GM12878 (cell line): Measurements from ENCODE around the gene DICER1. TPM values are rescaled to one million over a fixed set of nuclear protein-coding genes. Genes with fewer than 3 reads are reported as not detected.

ENCODE experiments used
- ATAC-seq: fragments of 200-7000 bp; cut with Tn5 transposase; 3 replicates; pipeline ENCODE4 v1.9.1; 2020; ENCODE audit warnings: mild to moderate bottlenecking, moderate library complexity
- BruUV-seq: library from RNA; stranded (reverse); fragments of 400-500 nt; replicated peaks from 2 replicates; lab custom pipeline; 2021; lab: Mats Ljungman, UMichigan
- CTCF ChIA-PET: fragments of 300-600 bp; sonication (Branson Sonifier 250); formaldehyde crosslinking; extraction: SDS; loops from one replicate; lab custom pipeline; 2021; ENCODE audit warnings: inconsistent platforms; lab: Yijun Ruan, JAX
- POLR2A ChIA-PET: fragments of 350-600 bp; formaldehyde crosslinking; extraction: SDS; loops from one replicate; lab custom pipeline; 2021; ENCODE audit warnings: inconsistent platforms; lab: Charles Lee
- RAD21 ChIA-PET: fragments of 300-600 bp; sonication (Branson Sonifier 250); formaldehyde crosslinking; loops from one replicate; lab custom pipeline; 2023; ENCODE audit warnings: antibody characterized with exemption; ENCODE audit not compliant: unreplicated experiment; lab: Charles Lee
- SMC1A ChIA-PET: fragments of 300-600 bp; sonication (Branson Sonifier 250); formaldehyde crosslinking; loops from one replicate; lab custom pipeline; 2023; ENCODE audit not compliant: unreplicated experiment, uncharacterized antibody; lab: Charles Lee
- DNase-seq: peaks from one replicate; pipeline ENCODE4 v3.0.0-alpha.2; 2011; ENCODE audit warnings: low read depth, low spot score
- FAIRE-seq: peaks from 3 replicates; lab custom pipeline; 2011; peaks lifted over from hg19 to GRCh38; lab: Jason Lieb, UNC
- H2AFZ ChIP-seq: 2 replicates; pipeline ENCODE4 v1.6.0; 2011; ENCODE audit warnings: low read depth, low read length, control low read depth; ENCODE audit not compliant: control insufficient read depth
- H3K27ac ChIP-seq: 2 replicates; pipeline ENCODE4 v1.5.1; 2011; ENCODE audit warnings: control low read depth; ENCODE audit not compliant: control insufficient read depth, insufficient read depth
- H3K27me3 ChIP-seq, 2 experiments: replicated peaks in 1 of 2; 2 replicates each; pipeline versions ENCODE4 v1.6.0 to v1.6.1; 2011; ENCODE audit warnings: low read length in 1 of 2; ENCODE audit not compliant: control insufficient read depth in 2 of 2, insufficient read depth in 2 of 2
- H3K36me3 ChIP-seq, 2 experiments: 2 replicates each; pipeline ENCODE4 v1.5.1; 2011; ENCODE audit warnings: low read length in 1 of 2; ENCODE audit not compliant: control insufficient read depth in 2 of 2, insufficient read depth in 2 of 2
- H3K4me1 ChIP-seq: 2 replicates; pipeline ENCODE4 v1.6.1; 2011; ENCODE audit warnings: mild to moderate bottlenecking, low read length, moderate library complexity, mixed read lengths; ENCODE audit not compliant: control insufficient read depth, insufficient read depth
- H3K4me2 ChIP-seq: 2 replicates; pipeline ENCODE4 v1.6.0; 2011; ENCODE audit warnings: control low read depth; ENCODE audit not compliant: control insufficient read depth, insufficient read depth
- H3K4me3 ChIP-seq: fragments of 200-600 bp; sonication (generic); 2 replicates; pipeline ENCODE4 v1.5.1; 2016
- H3K79me2 ChIP-seq: 2 replicates; pipeline ENCODE4 v1.6.0; 2011; ENCODE audit warnings: low read length; ENCODE audit not compliant: control insufficient read depth, insufficient read depth
- H3K9ac ChIP-seq: 2 replicates; pipeline ENCODE4 v1.8.0; 2011; ENCODE audit warnings: low read length, control low read depth, mixed read lengths; ENCODE audit not compliant: control insufficient read depth, insufficient read depth
- H3K9me3 ChIP-seq: replicated peaks from 3 replicates; pipeline ENCODE4 v1.5.1; 2011; ENCODE audit warnings: mild to moderate bottlenecking, low read length; ENCODE audit not compliant: control insufficient read depth, insufficient read depth
- H4K20me1 ChIP-seq: 2 replicates; pipeline ENCODE4 v1.6.0; 2011; ENCODE audit not compliant: control insufficient read depth, insufficient read depth
- BMI1 ChIP-seq: fragments of 450-650 bp; IDR thresholded peaks from 2 replicates; pipeline ENCODE4 v1.6.1; 2016; ENCODE audit warnings: mild to moderate bottlenecking, moderate library complexity, borderline replicate concordance
- HCFC1 ChIP-seq: fragments of 150-350 bp; IDR thresholded peaks from 2 replicates; pipeline ENCODE4 v1.6.1; 2014; ENCODE audit warnings: low read length
- KAT2A ChIP-seq: conservative IDR thresholded peaks from 2 replicates; pipeline ENCODE4 v1.6.1; 2011; ENCODE audit warnings: low read depth, low read length; ENCODE audit not compliant: control insufficient read depth
- POLR2AphosphoS2 ChIP-seq: IDR thresholded peaks from 2 replicates; pipeline ENCODE4 v1.6.1; 2011; ENCODE audit warnings: low read depth, mild to moderate bottlenecking, low read length, improper control_type of control experiment, moderate library complexity
- RBBP5 ChIP-seq: fragments of 200-600 bp; sonication (generic); conservative IDR thresholded peaks from 2 replicates; pipeline ENCODE4 v1.6.1; 2016
- SIN3A ChIP-seq: IDR thresholded peaks from 2 replicates; pipeline ENCODE4 v1.6.1; 2012; ENCODE audit warnings: low read depth, low read length, improper control_type of control experiment
- SIX5 ChIP-seq: IDR thresholded peaks from 2 replicates; pipeline ENCODE4 v1.6.1; 2011; ENCODE audit warnings: mild to moderate bottlenecking, low read depth, low read length, moderate library complexity; ENCODE audit not compliant: severe bottlenecking
- STAT3 ChIP-seq: IDR thresholded peaks from 2 replicates; pipeline ENCODE4 v1.6.1; 2011; ENCODE audit warnings: low read depth, low read length, improper control_type of control experiment
- TCF3 ChIP-seq: IDR thresholded peaks from 2 replicates; pipeline ENCODE4 v1.6.1; 2012; ENCODE audit warnings: low read depth, mild to moderate bottlenecking, low read length, borderline replicate concordance; ENCODE audit not compliant: insufficient read depth
- WRNIP1 ChIP-seq: IDR thresholded peaks from 2 replicates; pipeline ENCODE4 v1.6.1; 2011; ENCODE audit warnings: low read depth, low read length, improper control_type of control experiment, borderline replicate concordance
- ZNF384 ChIP-seq: IDR thresholded peaks from 2 replicates; pipeline ENCODE4 v1.6.1; 2012; ENCODE audit warnings: low read depth, mild to moderate bottlenecking, low read length, improper control_type of control experiment, borderline replicate concordance
- WGBS: methylation state at CpG from one replicate; pipeline ENCODE4 v1.1.6; 2016; ENCODE audit warnings: low lambda C conversion rate; ENCODE audit not compliant: insufficient replicate concordance, insufficient coverage; ENCODE audit errors: missing lambda C conversion rate; 5-methylcytosine and 5-hydroxymethylcytosine counted together
- in situ Hi-C: fragments of 300-500 bp; cut with MboI; formaldehyde crosslinking; loops from 9 replicates; pipeline ENCODE4 v1.14.3; 2018; ENCODE audit warnings: mixed read lengths
- intact Hi-C: fragments of 100-400 bp; cut with micrococcal nuclease; formaldehyde crosslinking; loops from one replicate; pipeline ENCODE4 v1.14.2; 2022; ENCODE audit not compliant: unreplicated experiment
- polyA plus RNA-seq, 11 experiments: library from polyadenylated mRNA; depleted of rRNA in 4 of 11; unstranded in 6 of 11; stranded (reverse) in 5 of 11; fragments of >200 nt; fragmentation: Nextera tagmentation in 4 of 11; fragmentation: Illumina TruSeq in 1 of 11; extraction: Ambion mirVana in 4 of 11; extraction: Trizol in 1 of 11; gene quantifications; 1 replicate in 1 of 11; 2 replicates in 10 of 11; pipeline versions ENCODE4 v1.2.1 to v1.2.3, GENCODE V29; 2011 to 2016; ENCODE audit warnings: inconsistent platforms in 2 of 11, missing spikeins in 2 of 11, low read depth in 1 of 11
- total RNA-seq, 4 experiments: library from RNA; depleted of rRNA in 3 of 4; stranded (reverse); fragments of >200 nt in 3 of 4; fragmentation: Illumina TruSeq in 1 of 4; extraction: Trizol in 1 of 4; gene quantifications; 2 replicates each; pipeline versions ENCODE4 v1.2.1 to v1.2.3, GENCODE V29; 2013 to 2021
- TF ChIP-seq, protein P1 (sequence below): fragments of 450-650 bp; IDR thresholded peaks from 2 replicates; pipeline ENCODE4 v1.6.1; 2016; ENCODE audit warnings: mild to moderate bottlenecking, moderate library complexity, borderline replicate concordance
- TF ChIP-seq, protein P2 (sequence below): fragments of 450-650 bp; IDR thresholded peaks from 2 replicates; pipeline ENCODE4 v1.6.1; 2017; ENCODE audit warnings: mild to moderate bottlenecking, low read depth, inconsistent platforms; ENCODE audit not compliant: poor library complexity, severe bottlenecking
- TF ChIP-seq, protein P3 (sequence below): IDR thresholded peaks from 2 replicates; pipeline ENCODE4 v1.6.1; 2011; ENCODE audit warnings: low read depth, mild to moderate bottlenecking, low read length, moderate library complexity, borderline replicate concordance; ENCODE audit errors: extremely low read depth
- TF ChIP-seq, protein P4 (sequence below): IDR thresholded peaks from 2 replicates; pipeline ENCODE4 v1.6.1; 2011; ENCODE audit warnings: borderline replicate concordance, low read depth, mild to moderate bottlenecking, moderate library complexity, low read length; ENCODE audit not compliant: insufficient read depth, poor library complexity, severe bottlenecking

DICER1 gene
- total and polyA plus RNA-seq, 10 of the 15 experiments (the other 5 are each of a cell fraction or from before 2014, with no cell fraction given): 6.8 to 70.8 (median 37.1) TPM

DNA sequence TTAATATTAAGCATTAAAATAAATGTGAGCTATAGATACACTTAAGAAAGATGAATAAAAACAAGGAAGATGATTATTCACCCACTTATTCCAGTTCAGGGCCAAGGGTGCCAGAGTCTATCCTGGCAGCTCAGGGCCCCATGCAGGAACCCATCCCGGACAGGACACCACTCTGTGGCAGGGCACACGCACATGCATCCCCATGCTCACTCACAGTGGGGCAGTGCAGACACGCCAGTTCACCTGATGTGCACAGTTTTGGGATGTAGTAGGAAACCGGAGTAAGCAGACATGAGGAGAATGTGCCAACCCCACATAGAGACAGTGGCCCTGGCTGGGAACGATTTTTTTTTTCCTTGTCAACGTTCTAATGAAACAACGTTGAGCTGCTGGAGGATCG, 47.2 kb downstream of the DICER1 start:
- peaks cover 5 to 41% of the 10 kb centered on the region in 2 experiments for H3K36me3 ChIP-seq
- no peak overlapping the region for H3K27ac ChIP-seq
- no peak overlapping the region for H3K4me3 ChIP-seq
- ChIA-PET RAD21 (interaction anchor here (0.8 kb wide), 1 partner anchor 98 kb away, joined by 3 read pairs; no protein-coding TSS in a partner anchor), POLR2A (interaction anchor here (0.6 kb wide), 1 partner anchor 1785 kb away, joined by 6 read pairs; no protein-coding TSS in a partner anchor), CTCF (interaction anchor here (1.5 kb wide), 1 partner anchor 9 kb away, joined by 3 read pairs; no protein-coding TSS in a partner anchor), SMC1A (no interaction called here)
- 95% methylated on average over 8 of the region's 8 CpGs for WGBS
- no peaks in the 10 kb centered on the region for H3K4me1 ChIP-seq
- H2AFZ ChIP-seq: no peak overlapping the region
- no peaks in the 10 kb centered on the region for H3K79me2 ChIP-seq
- intact Hi-C loops: no loop called here
- H3K9ac ChIP-seq: no peak overlapping the region
- H3K27me3 ChIP-seq: no peaks in the 10 kb centered on the region
- no peaks in the 10 kb centered on the region for H4K20me1 ChIP-seq
- in situ Hi-C loops: no loop called here
- H3K4me2 ChIP-seq: no peak overlapping the region
- no peak for ATAC-seq
- BruUV-seq: no TSS peak
- H3K9me3 ChIP-seq: no peaks in the 10 kb centered on the region
- no peak for DNase-seq
- FAIRE-seq: no peak
- no peak for TF ChIP-seq RBBP5
- no peak for TF ChIP-seq WRNIP1
- no peak for TF ChIP-seq ZNF384
- TF ChIP-seq, protein P1, sequence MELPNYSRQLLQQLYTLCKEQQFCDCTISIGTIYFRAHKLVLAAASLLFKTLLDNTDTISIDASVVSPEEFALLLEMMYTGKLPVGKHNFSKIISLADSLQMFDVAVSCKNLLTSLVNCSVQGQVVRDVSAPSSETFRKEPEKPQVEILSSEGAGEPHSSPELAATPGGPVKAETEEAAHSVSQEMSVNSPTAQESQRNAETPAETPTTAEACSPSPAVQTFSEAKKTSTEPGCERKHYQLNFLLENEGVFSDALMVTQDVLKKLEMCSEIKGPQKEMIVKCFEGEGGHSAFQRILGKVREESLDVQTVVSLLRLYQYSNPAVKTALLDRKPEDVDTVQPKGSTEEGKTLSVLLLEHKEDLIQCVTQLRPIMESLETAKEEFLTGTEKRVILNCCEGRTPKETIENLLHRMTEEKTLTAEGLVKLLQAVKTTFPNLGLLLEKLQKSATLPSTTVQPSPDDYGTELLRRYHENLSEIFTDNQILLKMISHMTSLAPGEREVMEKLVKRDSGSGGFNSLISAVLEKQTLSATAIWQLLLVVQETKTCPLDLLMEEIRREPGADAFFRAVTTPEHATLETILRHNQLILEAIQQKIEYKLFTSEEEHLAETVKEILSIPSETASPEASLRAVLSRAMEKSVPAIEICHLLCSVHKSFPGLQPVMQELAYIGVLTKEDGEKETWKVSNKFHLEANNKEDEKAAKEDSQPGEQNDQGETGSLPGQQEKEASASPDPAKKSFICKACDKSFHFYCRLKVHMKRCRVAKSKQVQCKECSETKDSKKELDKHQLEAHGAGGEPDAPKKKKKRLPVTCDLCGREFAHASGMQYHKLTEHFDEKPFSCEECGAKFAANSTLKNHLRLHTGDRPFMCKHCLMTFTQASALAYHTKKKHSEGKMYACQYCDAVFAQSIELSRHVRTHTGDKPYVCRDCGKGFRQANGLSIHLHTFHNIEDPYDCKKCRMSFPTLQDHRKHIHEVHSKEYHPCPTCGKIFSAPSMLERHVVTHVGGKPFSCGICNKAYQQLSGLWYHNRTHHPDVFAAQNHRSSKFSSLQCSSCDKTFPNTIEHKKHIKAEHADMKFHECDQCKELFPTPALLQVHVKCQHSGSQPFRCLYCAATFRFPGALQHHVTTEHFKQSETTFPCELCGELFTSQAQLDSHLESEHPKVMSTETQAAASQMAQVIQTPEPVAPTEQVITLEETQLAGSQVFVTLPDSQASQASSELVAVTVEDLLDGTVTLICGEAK: no peak
- TF ChIP-seq TCF3: no peak
- no peak for TF ChIP-seq POLR2AphosphoS2
- TF ChIP-seq SIX5: no peak
- TF ChIP-seq, protein P2, sequence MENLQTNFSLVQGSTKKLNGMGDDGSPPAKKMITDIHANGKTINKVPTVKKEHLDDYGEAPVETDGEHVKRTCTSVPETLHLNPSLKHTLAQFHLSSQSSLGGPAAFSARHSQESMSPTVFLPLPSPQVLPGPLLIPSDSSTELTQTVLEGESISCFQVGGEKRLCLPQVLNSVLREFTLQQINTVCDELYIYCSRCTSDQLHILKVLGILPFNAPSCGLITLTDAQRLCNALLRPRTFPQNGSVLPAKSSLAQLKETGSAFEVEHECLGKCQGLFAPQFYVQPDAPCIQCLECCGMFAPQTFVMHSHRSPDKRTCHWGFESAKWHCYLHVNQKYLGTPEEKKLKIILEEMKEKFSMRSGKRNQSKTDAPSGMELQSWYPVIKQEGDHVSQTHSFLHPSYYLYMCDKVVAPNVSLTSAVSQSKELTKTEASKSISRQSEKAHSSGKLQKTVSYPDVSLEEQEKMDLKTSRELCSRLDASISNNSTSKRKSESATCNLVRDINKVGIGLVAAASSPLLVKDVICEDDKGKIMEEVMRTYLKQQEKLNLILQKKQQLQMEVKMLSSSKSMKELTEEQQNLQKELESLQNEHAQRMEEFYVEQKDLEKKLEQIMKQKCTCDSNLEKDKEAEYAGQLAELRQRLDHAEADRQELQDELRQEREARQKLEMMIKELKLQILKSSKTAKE: no peak
- no peak for TF ChIP-seq STAT3
- TF ChIP-seq BMI1: no peak
- TF ChIP-seq SIN3A: no peak
- TF ChIP-seq, protein P3, sequence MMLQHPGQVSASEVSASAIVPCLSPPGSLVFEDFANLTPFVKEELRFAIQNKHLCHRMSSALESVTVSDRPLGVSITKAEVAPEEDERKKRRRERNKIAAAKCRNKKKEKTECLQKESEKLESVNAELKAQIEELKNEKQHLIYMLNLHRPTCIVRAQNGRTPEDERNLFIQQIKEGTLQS: no peak
- TF ChIP-seq HCFC1: no peak
- no peak for TF ChIP-seq KAT2A
- TF ChIP-seq, protein P4, sequence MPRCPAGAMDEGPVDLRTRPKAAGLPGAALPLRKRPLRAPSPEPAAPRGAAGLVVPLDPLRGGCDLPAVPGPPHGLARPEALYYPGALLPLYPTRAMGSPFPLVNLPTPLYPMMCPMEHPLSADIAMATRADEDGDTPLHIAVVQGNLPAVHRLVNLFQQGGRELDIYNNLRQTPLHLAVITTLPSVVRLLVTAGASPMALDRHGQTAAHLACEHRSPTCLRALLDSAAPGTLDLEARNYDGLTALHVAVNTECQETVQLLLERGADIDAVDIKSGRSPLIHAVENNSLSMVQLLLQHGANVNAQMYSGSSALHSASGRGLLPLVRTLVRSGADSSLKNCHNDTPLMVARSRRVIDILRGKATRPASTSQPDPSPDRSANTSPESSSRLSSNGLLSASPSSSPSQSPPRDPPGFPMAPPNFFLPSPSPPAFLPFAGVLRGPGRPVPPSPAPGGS: no peak
